ENCODE measurements around the gene CIT.

The CIT gene

GRCh38 chr12:119645535-119646059, 231.5 kb downstream of the CIT start:
- DNase-seq (ENCODE audit: low read depth) = no peak

- DNase-seq (ENCODE audit: low read depth) = no peak
These were observed 232.2 kb downstream of the CIT start for GRCh38 chr12:119644930-119645329.

- no peak for DNase-seq (ENCODE audit: low read depth)
These were observed 234.1 kb downstream of the CIT start for GRCh38 chr12:119642986-119643385.
